Psoas muscle (tissue), 8 donors: ENCODE results near the gene EFCAB11. TPM values are rescaled to one million over a fixed set of nuclear protein-coding genes. Genes with fewer than 3 reads are reported as not detected.

Experiments used
- ATAC-seq, 4 donors: fragments of 200-7000 bp; cut with Tn5 transposase; one replicate each; pipeline ENCODE4 v1.9.1; 2020; ENCODE audit warnings: moderate library complexity in 3 of 4, mild to moderate bottlenecking in 2 of 4
- DNase-seq, 2 donors: peaks; one replicate each; pipeline ENCODE4 v3.0.0-alpha.2; 2020
- H3K27ac ChIP-seq: fragments of 200-600 bp; one replicate; pipeline ENCODE4 v1.8.0; 2022
- H3K27me3 ChIP-seq, 3 donors: fragments of 200-600 bp in 1 of 3; one replicate each; pipeline versions ENCODE4 v1.6.1 to v1.8.0; 2013 to 2022; ENCODE audit warnings: low read length in 2 of 3, mild to moderate bottlenecking in 2 of 3, moderate library complexity in 1 of 3; ENCODE audit not compliant: insufficient read depth in 3 of 3
- H3K36me3 ChIP-seq, 2 donors: fragments of 200-600 bp in 1 of 2; one replicate each; pipeline versions ENCODE4 v1.6.1 to v1.8.0; 2013 to 2022; ENCODE audit warnings: low read depth in 1 of 2, mild to moderate bottlenecking in 1 of 2, moderate library complexity in 1 of 2; ENCODE audit not compliant: insufficient read depth in 1 of 2
- H3K4me1 ChIP-seq: fragments of 200-600 bp; one replicate; pipeline ENCODE4 v1.8.0; 2022
- H3K4me3 ChIP-seq: fragments of 200-600 bp; one replicate; pipeline ENCODE4 v1.8.0; 2022; ENCODE audit warnings: mild to moderate bottlenecking
- H3K9me3 ChIP-seq: fragments of 200-600 bp; one replicate; pipeline ENCODE4 v1.8.0; 2022
- WGBS, 3 donors: extraction: QIAGEN DNeasy Blood & Tissue Kit; methylation state at CpG; one replicate each; pipeline versions ENCODE4 v1.1.6 to v1.1.7; 2013; 5-methylcytosine and 5-hydroxymethylcytosine counted together
- intact Hi-C, 2 donors: fragments of 100-400 bp; cut with DNase I; formaldehyde crosslinking; loops; one replicate each; pipeline versions ENCODE4 v1.11.0 to v1.14.2; 2022
- polyA plus RNA-seq, 3 donors: library from polyadenylated mRNA; stranded (reverse); fragments of 200-250 nt; gene quantifications; one replicate each; pipeline ENCODE4 v1.2.3, GENCODE V29; 2013
- total RNA-seq, 4 donors: library from RNA; stranded (reverse); fragmentation: NEBNext Ultra II Directional in 2 of 4; extraction: Animal tissue kit (Norgen Biotek cat#: 25700) in 2 of 4; gene quantifications; one replicate each; pipeline versions ENCODE4 v1.2.1 to v1.2.4, GENCODE V29; 2021 to 2023
- TF ChIP-seq, protein P1 (sequence below): fragments of 200-600 bp; IDR thresholded peaks from one replicate; pipeline ENCODE4 v1.8.0; 2022; ENCODE audit warnings: antibody characterized with exemption
- donor health status: healthy with polysubstance abuse.
- donor health status: DM: no; HTN: no; CAD: no; lungs with moderate emphysema.
- donor health status: Bipolar disorder and iron deficiency.
- donor health status: healthy.
- donor health status: DM: yes; HTN: yes; CAD: no.
- donor health status: DM: no; HTN: no; CAD: no.
- donor health status: DM: no; HTN: no; CAD: no.
- donor health status: DM: yes; HTN: yes; CAD: no.

The EFCAB11 gene
- total and polyA plus RNA-seq, 7 donors = 0.59 to 5.3 (median 2.4) TPM

DNA sequence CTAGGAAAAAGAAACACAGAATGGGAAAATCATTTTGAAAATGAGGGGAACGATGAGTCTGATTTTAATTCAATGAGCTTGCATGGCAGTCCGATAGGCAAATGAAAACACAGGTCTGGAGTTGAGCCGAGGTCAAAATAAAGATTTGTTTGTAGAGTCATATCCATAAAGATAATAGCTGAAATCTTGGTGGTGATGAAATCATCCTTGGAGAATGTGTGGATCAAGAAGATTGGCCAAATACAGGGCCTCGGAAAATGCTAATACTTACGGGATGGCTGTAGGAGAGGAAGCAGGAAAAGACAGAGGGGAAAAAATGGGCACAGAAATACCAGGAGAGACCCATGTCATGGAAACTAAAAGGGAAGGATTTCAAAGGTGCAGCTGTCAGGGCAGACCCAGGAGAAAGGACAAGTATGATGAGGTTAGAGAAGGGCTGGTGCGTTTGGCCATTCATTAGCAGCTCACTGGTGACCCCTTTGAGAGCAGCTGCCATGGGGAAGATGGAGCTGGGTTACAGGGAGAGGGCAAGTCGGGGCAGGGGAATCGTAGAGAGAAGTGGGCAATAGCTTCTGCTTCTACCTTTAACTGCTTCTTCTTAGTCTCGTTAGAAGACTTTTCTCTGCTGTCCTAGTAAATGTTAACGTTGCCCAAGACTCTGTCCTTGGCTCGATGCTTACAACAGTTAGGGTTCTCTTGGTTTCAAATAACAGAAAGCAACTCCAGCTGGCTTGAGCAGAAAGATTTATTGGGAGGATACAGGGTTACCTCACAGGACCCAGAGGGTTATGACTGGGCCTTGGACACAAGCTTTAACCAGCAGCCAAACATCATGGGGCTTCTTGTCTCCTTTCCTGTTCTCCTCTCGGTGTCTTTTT is 161.8 kb downstream of the EFCAB11 start:
- DNase-seq (peak; percentile 32 to 56), ATAC-seq (peak; percentile 96 to 99 (median 98))
- WGBS, 3 donors = 29 to 38% (median 36%) methylated on average over 12 of the region's 12 CpGs
- H3K27ac ChIP-seq = peak overlapping the region; percentile 83
- no peaks in the 10 kb centered on the region for H3K9me3 ChIP-seq
- intact Hi-C loops = no loop called here
- H3K4me1 ChIP-seq = peaks cover 11% of the 10 kb centered on the region
- peak overlapping the region; percentile 48 for H3K4me3 ChIP-seq
- H3K27me3 ChIP-seq = no peaks in the 10 kb centered on the region
- H3K36me3 ChIP-seq = no peaks in the 10 kb centered on the region
- TF ChIP-seq, protein P1, sequence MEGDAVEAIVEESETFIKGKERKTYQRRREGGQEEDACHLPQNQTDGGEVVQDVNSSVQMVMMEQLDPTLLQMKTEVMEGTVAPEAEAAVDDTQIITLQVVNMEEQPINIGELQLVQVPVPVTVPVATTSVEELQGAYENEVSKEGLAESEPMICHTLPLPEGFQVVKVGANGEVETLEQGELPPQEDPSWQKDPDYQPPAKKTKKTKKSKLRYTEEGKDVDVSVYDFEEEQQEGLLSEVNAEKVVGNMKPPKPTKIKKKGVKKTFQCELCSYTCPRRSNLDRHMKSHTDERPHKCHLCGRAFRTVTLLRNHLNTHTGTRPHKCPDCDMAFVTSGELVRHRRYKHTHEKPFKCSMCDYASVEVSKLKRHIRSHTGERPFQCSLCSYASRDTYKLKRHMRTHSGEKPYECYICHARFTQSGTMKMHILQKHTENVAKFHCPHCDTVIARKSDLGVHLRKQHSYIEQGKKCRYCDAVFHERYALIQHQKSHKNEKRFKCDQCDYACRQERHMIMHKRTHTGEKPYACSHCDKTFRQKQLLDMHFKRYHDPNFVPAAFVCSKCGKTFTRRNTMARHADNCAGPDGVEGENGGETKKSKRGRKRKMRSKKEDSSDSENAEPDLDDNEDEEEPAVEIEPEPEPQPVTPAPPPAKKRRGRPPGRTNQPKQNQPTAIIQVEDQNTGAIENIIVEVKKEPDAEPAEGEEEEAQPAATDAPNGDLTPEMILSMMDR = no peak

DNA sequence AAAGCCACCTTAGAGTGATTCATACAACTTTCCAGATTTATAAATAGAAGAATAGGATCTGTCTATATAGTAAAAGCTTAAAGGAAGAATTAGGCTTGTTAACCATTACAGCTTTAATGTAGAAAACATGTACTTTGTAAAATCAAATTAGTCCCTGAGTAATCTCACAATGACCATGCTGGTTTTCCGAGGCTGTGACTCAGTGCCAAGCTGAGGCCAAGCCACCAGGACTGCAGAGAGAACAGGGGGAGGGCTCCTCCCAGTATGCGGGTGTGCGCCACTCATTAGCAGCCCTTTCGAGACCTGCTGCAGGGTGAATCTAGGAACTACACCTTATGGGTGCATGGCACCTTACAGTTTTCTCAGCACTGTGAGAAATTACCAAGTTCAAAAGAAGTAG is 167.0 kb downstream of the EFCAB11 start:
- Histone ChIP-seq H3K27me3 (no peaks in the 10 kb centered on the region), H3K4me3 (no peak overlapping the region), H3K36me3 (no peaks in the 10 kb centered on the region), H3K4me1 (no peaks in the 10 kb centered on the region), H3K27ac (no peak overlapping the region), H3K9me3 (no peaks in the 10 kb centered on the region)
- TF ChIP-seq, protein P1 = no peak
- DNase-seq = no peak
- WGBS, 3 donors = 89 to 91% (median 90%) methylated on average over 4 of the region's 4 CpGs
- no peak for ATAC-seq
- intact Hi-C loops = no loop called here

DNA sequence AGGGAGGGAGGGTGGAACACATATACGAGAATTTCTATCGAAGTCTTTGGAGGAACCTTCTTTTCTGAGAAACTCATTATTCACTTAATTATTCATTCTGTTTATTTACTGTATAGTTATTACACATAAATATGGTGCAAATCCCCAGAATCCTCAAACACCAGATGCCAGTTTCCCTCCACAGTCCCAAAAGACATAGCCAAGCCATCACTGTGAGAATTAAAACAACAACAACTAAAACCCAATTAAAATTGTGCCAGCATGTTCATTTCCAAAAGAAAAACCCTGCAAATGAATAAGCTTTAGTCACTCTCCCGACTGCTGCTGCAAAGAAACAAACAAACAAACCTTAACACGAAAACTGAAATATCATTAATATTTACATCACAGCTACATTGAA is 173.5 kb downstream of the EFCAB11 start:
- H3K4me1 ChIP-seq = no peaks in the 10 kb centered on the region
- ATAC-seq (no peak), DNase-seq (no peak)
- H3K27me3 ChIP-seq = no peaks in the 10 kb centered on the region
- H3K9me3 ChIP-seq = no peaks in the 10 kb centered on the region
- H3K36me3 ChIP-seq = no peaks in the 10 kb centered on the region
- TF ChIP-seq, protein P1 = no peak
- H3K27ac ChIP-seq = no peak overlapping the region
- H3K4me3 ChIP-seq = no peak overlapping the region
- intact Hi-C loops = no loop called here
- 85 to 96% (median 90%) methylated on average over 4 of the region's 4 CpGs for WGBS, 3 donors

DNA sequence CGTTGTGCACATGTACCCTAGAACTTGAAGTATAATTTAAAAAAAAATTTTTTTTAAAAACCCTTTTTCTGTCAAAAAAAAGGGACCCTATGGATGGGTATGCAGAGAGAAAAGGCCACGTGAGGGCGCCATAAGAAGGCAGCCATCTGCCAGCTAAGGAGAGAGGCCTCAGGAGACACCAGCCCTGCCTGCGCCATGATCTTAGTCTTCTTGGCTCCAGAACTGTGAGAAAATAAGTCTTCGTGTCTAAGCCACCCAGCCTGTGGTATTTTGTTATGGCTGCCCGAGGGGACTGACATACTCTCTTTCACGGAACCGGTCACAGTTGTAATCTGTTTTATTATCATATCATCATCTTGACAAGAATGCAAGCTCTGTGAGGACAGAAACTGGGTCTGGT is 174.8 kb downstream of the EFCAB11 start:
- WGBS, 3 donors = 56% methylated on average over 7 to 8 of the region's 8 CpGs

More for the DNA sequence above, 174.8 kb downstream of the EFCAB11 start:
- no peak for ATAC-seq
- H3K27ac ChIP-seq = no peak overlapping the region
- TF ChIP-seq, protein P1 = no peak
- intact Hi-C loops = no loop called here
- no peaks in the 10 kb centered on the region for H3K27me3 ChIP-seq
- H3K9me3 ChIP-seq = no peaks in the 10 kb centered on the region
- no peak for DNase-seq
- H3K4me3 ChIP-seq = no peak overlapping the region
- no peaks in the 10 kb centered on the region for H3K36me3 ChIP-seq
- H3K4me1 ChIP-seq = no peaks in the 10 kb centered on the region
